Esophagus squamous epithelium (tissue), 5 donors: ENCODE data around the gene WFDC6. TPM values are rescaled to one million over a fixed set of nuclear protein-coding genes. Genes with fewer than 3 reads are reported as not detected.

Experiments used
- DNase-seq: peaks from one replicate; lab custom pipeline; 2025; lab: John Stamatoyannopoulos, UW
- H3K27ac ChIP-seq, 4 donors: fragments of 200-600 bp; sonication (generic); one replicate each; pipeline ENCODE4 v1.5.1; 2016 to 2019; ENCODE audit warnings: mild to moderate bottlenecking in 1 of 4
- H3K27me3 ChIP-seq, 4 donors: fragments of 200-600 bp; sonication (generic); 1 replicate in 3 of 4; 2 replicates in 1 of 4; pipeline versions ENCODE4 v1.5.1 to v1.6.0; 2017 to 2021; ENCODE audit warnings: antibody characterized with exemption in 1 of 4
- H3K36me3 ChIP-seq, 3 donors: fragments of 200-600 bp; sonication (generic); one replicate each; pipeline ENCODE4 v1.5.1; 2016 to 2019
- H3K4me1 ChIP-seq, 3 donors: fragments of 200-600 bp; sonication (generic); one replicate each; pipeline ENCODE4 v1.5.1; 2017 to 2019
- H3K4me3 ChIP-seq, 4 donors: fragments of 200-600 bp; sonication (generic); 1 replicate in 3 of 4; 2 replicates in 1 of 4; pipeline ENCODE4 v1.5.1; 2016 to 2019; ENCODE audit warnings: mild to moderate bottlenecking in 2 of 4, moderate library complexity in 1 of 4
- H3K9me3 ChIP-seq, 3 donors: fragments of 200-600 bp; sonication (generic); one replicate each; pipeline ENCODE4 v1.5.1; 2016 to 2019
- POLR2A ChIP-seq, 4 donors: fragments of 450-650 bp; IDR thresholded peaks; one replicate each; pipeline ENCODE4 v1.6.1; 2017; ENCODE audit warnings: antibody characterized with exemption in 4 of 4, mild to moderate bottlenecking in 4 of 4, moderate library complexity in 3 of 4
- WGBS, 2 donors: methylation state at CpG; one replicate each; pipeline ENCODE4 v1.1.5; 2018; 5-methylcytosine and 5-hydroxymethylcytosine counted together
- intact Hi-C: fragments of 100-400 bp; cut with DNase I; formaldehyde crosslinking; loops from one replicate; pipeline ENCODE4 v1.15.0; 2022
- total RNA-seq, 4 donors: library from RNA; depleted of rRNA; stranded (reverse); fragments of >200 nt; gene quantifications; one replicate each; pipeline ENCODE4 v1.1.0, GENCODE V29; 2016
- TF ChIP-seq, protein P1 (sequence below), 6 experiments: fragments of 450-650 bp in 4 of 6; fragments of 200-600 bp in 2 of 6; sonication (generic) in 2 of 6; IDR thresholded peaks; one replicate each; pipeline ENCODE4 v1.5.1; 2016 to 2019; ENCODE audit warnings: antibody characterized with exemption in 6 of 6, mild to moderate bottlenecking in 4 of 6, moderate library complexity in 4 of 6
- donor health status: DM: yes; HTN: yes; CAD: no.

The WFDC6 gene
- total RNA-seq, 4 donors from 2014 or later, result not detected

- H3K36me3 ChIP-seq, result no peaks in the 10 kb centered on the region
- TF ChIP-seq, protein P1, sequence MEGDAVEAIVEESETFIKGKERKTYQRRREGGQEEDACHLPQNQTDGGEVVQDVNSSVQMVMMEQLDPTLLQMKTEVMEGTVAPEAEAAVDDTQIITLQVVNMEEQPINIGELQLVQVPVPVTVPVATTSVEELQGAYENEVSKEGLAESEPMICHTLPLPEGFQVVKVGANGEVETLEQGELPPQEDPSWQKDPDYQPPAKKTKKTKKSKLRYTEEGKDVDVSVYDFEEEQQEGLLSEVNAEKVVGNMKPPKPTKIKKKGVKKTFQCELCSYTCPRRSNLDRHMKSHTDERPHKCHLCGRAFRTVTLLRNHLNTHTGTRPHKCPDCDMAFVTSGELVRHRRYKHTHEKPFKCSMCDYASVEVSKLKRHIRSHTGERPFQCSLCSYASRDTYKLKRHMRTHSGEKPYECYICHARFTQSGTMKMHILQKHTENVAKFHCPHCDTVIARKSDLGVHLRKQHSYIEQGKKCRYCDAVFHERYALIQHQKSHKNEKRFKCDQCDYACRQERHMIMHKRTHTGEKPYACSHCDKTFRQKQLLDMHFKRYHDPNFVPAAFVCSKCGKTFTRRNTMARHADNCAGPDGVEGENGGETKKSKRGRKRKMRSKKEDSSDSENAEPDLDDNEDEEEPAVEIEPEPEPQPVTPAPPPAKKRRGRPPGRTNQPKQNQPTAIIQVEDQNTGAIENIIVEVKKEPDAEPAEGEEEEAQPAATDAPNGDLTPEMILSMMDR (IDR thresholded peaks at IDR 0.05), result no peak
- TF ChIP-seq POLR2A (IDR thresholded peaks at IDR 0.05), result no peak
- intact Hi-C loops, result no loop called here
Observed at GRCh38 chr20:45508068-45508886, 31.0 kb downstream of the WFDC6 start.

GRCh38 chr20:45507011-45507820 lies 32.1 kb downstream of the WFDC6 start:
- intact Hi-C loops, result no loop called here
- TF ChIP-seq POLR2A (IDR thresholded peaks at IDR 0.05), result no peak
- TF ChIP-seq, protein P1 (IDR thresholded peaks at IDR 0.05), result no peak
- DNase-seq, result no peak

More at GRCh38 chr20:45508068-45508886, 31.0 kb downstream of the WFDC6 start:
- WGBS, 2 donors, result 69 to 80% methylated on average over 4 of the region's 7 CpGs
- Histone ChIP-seq H3K4me1 (no peaks in the 10 kb centered on the region), H3K4me3 (no peak overlapping the region), H3K9me3 (no peaks in the 10 kb centered on the region), H3K27me3 (peaks cover 0 to 75% (median 0%) of the 10 kb centered on the region in 4 donors), H3K27ac (no peak overlapping the region)
- no peak for DNase-seq

GRCh38 chr20:45506398-45506797 lies 32.9 kb downstream of the WFDC6 start:
- H3K27me3 ChIP-seq, result peaks cover 0 to 73% (median 0%) of the 10 kb centered on the region in 4 donors
- H3K36me3 ChIP-seq, result no peaks in the 10 kb centered on the region
- no peaks in the 10 kb centered on the region for H3K9me3 ChIP-seq
- WGBS, 2 donors, result 63 to 73% methylated on average over 1 to 2 of the region's 2 CpGs
- intact Hi-C loops, result no loop called here
- no peak overlapping the region for H3K27ac ChIP-seq
- no peak for DNase-seq
- no peak overlapping the region for H3K4me3 ChIP-seq
- H3K4me1 ChIP-seq, result no peaks in the 10 kb centered on the region
- no peak for TF ChIP-seq POLR2A (IDR thresholded peaks at IDR 0.05)
- TF ChIP-seq, protein P1 (IDR thresholded peaks at IDR 0.05), result no peak

More at GRCh38 chr20:45507011-45507820, 32.1 kb downstream of the WFDC6 start:
- no peak overlapping the region for H3K27ac ChIP-seq
- H3K36me3 ChIP-seq, result no peaks in the 10 kb centered on the region
- no peaks in the 10 kb centered on the region for H3K9me3 ChIP-seq
- no peaks in the 10 kb centered on the region for H3K4me1 ChIP-seq
- H3K4me3 ChIP-seq, result no peak overlapping the region
- peaks cover 0 to 74% (median 0%) of the 10 kb centered on the region in 4 donors for H3K27me3 ChIP-seq
- WGBS, 2 donors, result 68 to 70% methylated on average over 5 of the region's 5 CpGs

DNA sequence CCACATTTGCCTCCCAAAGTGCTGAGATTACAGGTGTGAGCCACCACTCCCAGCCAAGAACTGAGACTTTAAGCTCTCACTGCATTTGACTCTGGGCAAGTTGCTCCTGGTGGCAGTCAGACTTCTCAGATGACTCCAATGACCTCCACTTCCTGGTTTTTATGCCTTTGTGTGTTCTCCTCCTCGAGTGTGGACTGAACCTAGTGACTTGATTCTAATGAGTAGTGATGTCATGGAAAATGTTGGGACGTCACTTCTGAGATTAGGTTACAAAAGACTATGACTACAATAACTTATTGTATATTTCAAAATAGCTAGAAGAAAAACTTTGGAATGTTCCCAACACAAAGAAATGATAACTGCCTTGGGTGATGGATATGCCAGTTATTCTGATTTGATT lies 35.9 kb downstream of the WFDC6 start:
- Histone ChIP-seq H3K36me3 (no peaks in the 10 kb centered on the region), H3K4me3 (no peak overlapping the region), H3K4me1 (no peaks in the 10 kb centered on the region), H3K9me3 (no peaks in the 10 kb centered on the region), H3K27me3 (peaks cover 0 to 87% (median 0%) of the 10 kb centered on the region in 4 donors), H3K27ac (no peak overlapping the region)
- no peak for TF ChIP-seq POLR2A (IDR thresholded peaks at IDR 0.05)
- TF ChIP-seq, protein P1 (IDR thresholded peaks at IDR 0.05), result no peak
- no peak for DNase-seq
- intact Hi-C loops, result no loop called here
- 36 to 66% methylated on average over 2 of the region's 2 CpGs for WGBS, 2 donors
